Liver (tissue), 9 donors: ENCODE results near the gene NHP2. TPM values are rescaled to one million over a fixed set of nuclear protein-coding genes. Genes with fewer than 3 reads are reported as not detected.

Experiments
- DNase-seq: peaks from one replicate; pipeline ENCODE4 v3.0.0-alpha.2; 2017; ENCODE audit warnings: low spot score
- H3K27ac ChIP-seq, 2 donors: one replicate each; pipeline ENCODE4 v1.7.0; 2013; ENCODE audit warnings: inconsistent platforms in 2 of 2, low read length in 2 of 2, control low read depth in 1 of 2, low read depth in 1 of 2, mild to moderate bottlenecking in 1 of 2
- H3K27me3 ChIP-seq, 4 donors: one replicate each; pipeline versions ENCODE4 v1.6.1 to v1.7.0; 2013; ENCODE audit warnings: low read length in 3 of 4, inconsistent platforms in 1 of 4, mild to moderate bottlenecking in 1 of 4, moderate library complexity in 1 of 4; ENCODE audit not compliant: control insufficient read depth in 4 of 4, insufficient read depth in 4 of 4
- H3K36me3 ChIP-seq, 4 donors: one replicate each; pipeline versions ENCODE4 v1.6.1 to v1.7.0; 2013; ENCODE audit warnings: low read length in 3 of 4, mild to moderate bottlenecking in 3 of 4, low read depth in 1 of 4, moderate library complexity in 1 of 4; ENCODE audit not compliant: control insufficient read depth in 4 of 4, insufficient read depth in 3 of 4
- H3K4me1 ChIP-seq, 4 donors: one replicate each; pipeline versions ENCODE4 v1.6.1 to v1.7.0; 2013; ENCODE audit warnings: low read length in 3 of 4, mild to moderate bottlenecking in 3 of 4, moderate library complexity in 1 of 4; ENCODE audit not compliant: control insufficient read depth in 4 of 4, insufficient read depth in 4 of 4
- H3K4me3 ChIP-seq, 3 donors: one replicate each; pipeline versions ENCODE4 v1.6.1 to v1.7.0; 2013; ENCODE audit warnings: low read length in 3 of 3, control low read depth in 1 of 3, low read depth in 1 of 3, mild to moderate bottlenecking in 1 of 3
- H3K9ac ChIP-seq, 2 donors: one replicate each; pipeline ENCODE4 v1.7.0; 2013; ENCODE audit warnings: low read length in 2 of 2, mild to moderate bottlenecking in 2 of 2, moderate library complexity in 2 of 2, control low read depth in 1 of 2, low read depth in 1 of 2
- H3K9me3 ChIP-seq, 4 donors: one replicate each; pipeline versions ENCODE4 v1.6.1 to v1.7.0; 2013; ENCODE audit warnings: low read length in 3 of 4; ENCODE audit not compliant: control insufficient read depth in 4 of 4
- FOXA2 ChIP-seq: IDR thresholded peaks from 2 replicates; pipeline ENCODE4 v1.6.1; 2016; ENCODE audit warnings: antibody characterized with exemption
- GABPA ChIP-seq, 2 donors: IDR thresholded peaks in 1 of 2; conservative IDR thresholded peaks in 1 of 2; 2 replicates each; pipeline ENCODE4 v1.6.1; 2016; ENCODE audit warnings: antibody characterized with exemption in 2 of 2, mild to moderate bottlenecking in 1 of 2, moderate library complexity in 1 of 2
- JUND ChIP-seq, 2 donors: IDR thresholded peaks; 2 replicates each; pipeline ENCODE4 v1.6.1; 2016; ENCODE audit warnings: antibody characterized with exemption in 2 of 2
- MAX ChIP-seq: IDR thresholded peaks from 2 replicates; pipeline ENCODE4 v1.6.1; 2016; ENCODE audit warnings: antibody characterized with exemption
- NR2F2 ChIP-seq: IDR thresholded peaks from 2 replicates; pipeline ENCODE4 v1.6.1; 2016; ENCODE audit warnings: antibody characterized with exemption
- RAD21 ChIP-seq, 2 donors: IDR thresholded peaks; 2 replicates each; pipeline ENCODE4 v1.6.1; 2016; ENCODE audit warnings: antibody characterized with exemption in 2 of 2, mild to moderate bottlenecking in 2 of 2
- SP1 ChIP-seq: IDR thresholded peaks from 2 replicates; pipeline ENCODE4 v1.6.1; 2018; ENCODE audit warnings: antibody characterized with exemption, mild to moderate bottlenecking
- TAF1 ChIP-seq: conservative IDR thresholded peaks from 2 replicates; pipeline ENCODE4 v1.6.1; 2016; ENCODE audit warnings: antibody characterized with exemption, mild to moderate bottlenecking
- ZBTB33 ChIP-seq: IDR thresholded peaks from 2 replicates; pipeline ENCODE4 v1.6.1; 2016; ENCODE audit warnings: antibody characterized with exemption
- WGBS: extraction: QIAGEN DNeasy Blood & Tissue Kit; methylation state at CpG from one replicate; pipeline ENCODE4 v1.1.7; 2013; 5-methylcytosine and 5-hydroxymethylcytosine counted together
- polyA plus RNA-seq, 2 donors: library from polyadenylated mRNA; stranded (reverse) in 1 of 2; unstranded in 1 of 2; fragments of 200-250 nt in 1 of 2; fragments of >200 nt in 1 of 2; fragmentation: Nextera tagmentation in 1 of 2; extraction: Ambion mirVana in 1 of 2; gene quantifications; one replicate each; pipeline versions ENCODE4 v1.2.1 to v1.2.3, GENCODE V29; 2013 to 2015
- total RNA-seq, 2 donors: library from RNA; depleted of rRNA; stranded (reverse); fragments of >200 nt; gene quantifications; one replicate each; pipeline ENCODE4 v1.2.3, GENCODE V29; 2014
- TF ChIP-seq, protein P1 (sequence below): fragments of 150-350 bp; IDR thresholded peaks from 2 replicates; pipeline ENCODE4 v1.5.1; 2017; ENCODE audit warnings: improper control_type of control experiment, low read depth, low read length; ENCODE audit not compliant: missing input control
- TF ChIP-seq, protein P2 (sequence below): IDR thresholded peaks from 2 replicates; pipeline ENCODE4 v1.6.1; 2016; ENCODE audit warnings: antibody characterized with exemption, mild to moderate bottlenecking
- donor health status: healthy.
- donor health status: healthy.
- donor health status: healthy.
- donor health status: healthy.
- donor health status: healthy.

NHP2 gene
- total and polyA plus RNA-seq, 4 donors = 44.1 to 124 (median 62.6) TPM

- TF ChIP-seq TAF1 = no peak
- TF ChIP-seq RAD21 (IDR thresholded peaks at IDR 0.05) = peak; percentile 62 to 79
- TF ChIP-seq, protein P1, sequence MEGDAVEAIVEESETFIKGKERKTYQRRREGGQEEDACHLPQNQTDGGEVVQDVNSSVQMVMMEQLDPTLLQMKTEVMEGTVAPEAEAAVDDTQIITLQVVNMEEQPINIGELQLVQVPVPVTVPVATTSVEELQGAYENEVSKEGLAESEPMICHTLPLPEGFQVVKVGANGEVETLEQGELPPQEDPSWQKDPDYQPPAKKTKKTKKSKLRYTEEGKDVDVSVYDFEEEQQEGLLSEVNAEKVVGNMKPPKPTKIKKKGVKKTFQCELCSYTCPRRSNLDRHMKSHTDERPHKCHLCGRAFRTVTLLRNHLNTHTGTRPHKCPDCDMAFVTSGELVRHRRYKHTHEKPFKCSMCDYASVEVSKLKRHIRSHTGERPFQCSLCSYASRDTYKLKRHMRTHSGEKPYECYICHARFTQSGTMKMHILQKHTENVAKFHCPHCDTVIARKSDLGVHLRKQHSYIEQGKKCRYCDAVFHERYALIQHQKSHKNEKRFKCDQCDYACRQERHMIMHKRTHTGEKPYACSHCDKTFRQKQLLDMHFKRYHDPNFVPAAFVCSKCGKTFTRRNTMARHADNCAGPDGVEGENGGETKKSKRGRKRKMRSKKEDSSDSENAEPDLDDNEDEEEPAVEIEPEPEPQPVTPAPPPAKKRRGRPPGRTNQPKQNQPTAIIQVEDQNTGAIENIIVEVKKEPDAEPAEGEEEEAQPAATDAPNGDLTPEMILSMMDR = peak; percentile 66
- Histone ChIP-seq H3K4me1 (no peaks in the 10 kb centered on the region), H3K27me3 (no peaks in the 10 kb centered on the region), H3K36me3 (peaks cover 19 to 72% (median 38%) of the 10 kb centered on the region in 4 donors), H3K4me3 (no peak overlapping the region), H3K9me3 (no peaks in the 10 kb centered on the region), H3K9ac (no peak overlapping the region), H3K27ac (no peak overlapping the region)
- DNase-seq = peak; percentile 76
- WGBS = 62% methylated on average over 14 of the region's 14 CpGs
These were observed 7.5 kb downstream of the NHP2 start for GRCh38 chr5:178145965-178146820.

- Histone ChIP-seq H3K4me1 (no peaks in the 10 kb centered on the region), H3K9ac (no peak overlapping the region), H3K4me3 (no peak overlapping the region), H3K27me3 (no peaks in the 10 kb centered on the region), H3K27ac (no peak overlapping the region), H3K9me3 (no peaks in the 10 kb centered on the region), H3K36me3 (peaks cover 17 to 54% (median 37%) of the 10 kb centered on the region in 4 donors)
- TF ChIP-seq, protein P1 = no peak
- TF ChIP-seq FOXA2 (no peak), ZBTB33 (no peak), MAX (no peak), NR2F2 (no peak), SP1 (no peak), GABPA (IDR thresholded peaks at IDR 0.05 in 1 of 2, conservative IDR thresholded peaks at IDR 0.05 in 1 of 2) (no peak), JUND (IDR thresholded peaks at IDR 0.05) (no peak)
- TF ChIP-seq, protein P2, sequence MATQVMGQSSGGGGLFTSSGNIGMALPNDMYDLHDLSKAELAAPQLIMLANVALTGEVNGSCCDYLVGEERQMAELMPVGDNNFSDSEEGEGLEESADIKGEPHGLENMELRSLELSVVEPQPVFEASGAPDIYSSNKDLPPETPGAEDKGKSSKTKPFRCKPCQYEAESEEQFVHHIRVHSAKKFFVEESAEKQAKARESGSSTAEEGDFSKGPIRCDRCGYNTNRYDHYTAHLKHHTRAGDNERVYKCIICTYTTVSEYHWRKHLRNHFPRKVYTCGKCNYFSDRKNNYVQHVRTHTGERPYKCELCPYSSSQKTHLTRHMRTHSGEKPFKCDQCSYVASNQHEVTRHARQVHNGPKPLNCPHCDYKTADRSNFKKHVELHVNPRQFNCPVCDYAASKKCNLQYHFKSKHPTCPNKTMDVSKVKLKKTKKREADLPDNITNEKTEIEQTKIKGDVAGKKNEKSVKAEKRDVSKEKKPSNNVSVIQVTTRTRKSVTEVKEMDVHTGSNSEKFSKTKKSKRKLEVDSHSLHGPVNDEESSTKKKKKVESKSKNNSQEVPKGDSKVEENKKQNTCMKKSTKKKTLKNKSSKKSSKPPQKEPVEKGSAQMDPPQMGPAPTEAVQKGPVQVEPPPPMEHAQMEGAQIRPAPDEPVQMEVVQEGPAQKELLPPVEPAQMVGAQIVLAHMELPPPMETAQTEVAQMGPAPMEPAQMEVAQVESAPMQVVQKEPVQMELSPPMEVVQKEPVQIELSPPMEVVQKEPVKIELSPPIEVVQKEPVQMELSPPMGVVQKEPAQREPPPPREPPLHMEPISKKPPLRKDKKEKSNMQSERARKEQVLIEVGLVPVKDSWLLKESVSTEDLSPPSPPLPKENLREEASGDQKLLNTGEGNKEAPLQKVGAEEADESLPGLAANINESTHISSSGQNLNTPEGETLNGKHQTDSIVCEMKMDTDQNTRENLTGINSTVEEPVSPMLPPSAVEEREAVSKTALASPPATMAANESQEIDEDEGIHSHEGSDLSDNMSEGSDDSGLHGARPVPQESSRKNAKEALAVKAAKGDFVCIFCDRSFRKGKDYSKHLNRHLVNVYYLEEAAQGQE = no peak
- 76% methylated on average over 10 of the region's 10 CpGs for WGBS
- peak; percentile 33 for DNase-seq
These were observed 9.8 kb downstream of the NHP2 start for GRCh38 chr5:178143901-178144300.
